ENCODE results near the gene FOXL1. TPM values are rescaled to one million over a fixed set of nuclear protein-coding genes. Genes with fewer than 3 reads are reported as not detected.
A peak's percentile ranks its signal among the peaks of the same experiment; 100 is the strongest.

FOXL1 gene
- polyA plus RNA-seq, 12 donors: 0.22 to 10.9 (median 0.33) TPM; not detected in 1

- no peak for DNase-seq
Observed at GRCh38 chr16:86567701-86568581, 10.4 kb upstream of the FOXL1 start.

GRCh38 chr16:86568677-86569623 is 9.4 kb upstream of the FOXL1 start:
- no peak for DNase-seq

- DNase-seq: no peak
Observed at GRCh38 chr16:86569701-86570447, 8.5 kb upstream of the FOXL1 start.

GRCh38 chr16:86570558-86571529 is 7.5 kb upstream of the FOXL1 start:
- no peak for DNase-seq

- DNase-seq: no peak
Observed at GRCh38 chr16:86571530-86571915, 6.8 kb upstream of the FOXL1 start.

GRCh38 chr16:86572041-86572521 is 6.3 kb upstream of the FOXL1 start:
- DNase-seq: no peak

GRCh38 chr16:86572606-86573005 is 5.7 kb upstream of the FOXL1 start:
- DNase-seq: no peak

- DNase-seq: no peak
Observed at GRCh38 chr16:86573215-86573614, 5.1 kb upstream of the FOXL1 start.

- DNase-seq: no peak
Observed at GRCh38 chr16:86573646-86574508, 4.5 kb upstream of the FOXL1 start.

GRCh38 chr16:86574646-86575045 is 3.7 kb upstream of the FOXL1 start:
- DNase-seq: no peak

- no peak for DNase-seq
Observed at GRCh38 chr16:86575095-86575685, 3.2 kb upstream of the FOXL1 start.

GRCh38 chr16:86575754-86576557 is 2.4 kb upstream of the FOXL1 start:
- peak; percentile 51 for DNase-seq

- DNase-seq: no peak
Observed at GRCh38 chr16:86576591-86577313, 1.6 kb upstream of the FOXL1 start.

- no peak for DNase-seq
Observed at GRCh38 chr16:86577314-86577971, 906 bp upstream of the FOXL1 start.

- DNase-seq: no peak
Observed at GRCh38 chr16:86578611-86579267, 390 bp downstream of the FOXL1 start.
